Activated CD4-positive, alpha-beta memory T cell treated with anti-CD3 and anti-CD28 coated beads, Interleukin-2, amount 10 ng/mL, durations not matched to agents 7 days and 5 days (primary cell): Measurements from ENCODE around the gene PLPPR1. TPM values are rescaled to one million over a fixed set of nuclear protein-coding genes. Genes with fewer than 3 reads are reported as not detected.
"Not testable (repeated sequence)": the region's sequence is repeated elsewhere in the genome, so short reads cannot be mapped to it uniquely, and the experiment has no call there.

ENCODE experiments used
- CTCF ChIA-PET: fragments of 350-600 bp; sonication (Branson Sonifier 250); formaldehyde crosslinking; loops from one replicate; lab custom pipeline; 2021; ENCODE audit warnings: antibody characterized with exemption, inconsistent platforms; lab: Charles Lee
- POLR2A ChIA-PET: fragments of 350-600 bp; sonication (Branson Sonifier 250); formaldehyde crosslinking; loops from one replicate; lab custom pipeline; 2021; ENCODE audit warnings: antibody characterized with exemption; lab: Charles Lee
- DNase-seq: peaks from one replicate; pipeline ENCODE4 v3.0.0-alpha.2; 2020
- H3K27ac Mint-ChIP-seq: one replicate; pipeline ENCODE4 v1.8.0; 2021; ENCODE audit warnings: mild to moderate bottlenecking, mixed read lengths
- H3K27me3 Mint-ChIP-seq: one replicate; pipeline ENCODE4 v1.8.0; 2021; ENCODE audit warnings: mixed read lengths
- H3K36me3 Mint-ChIP-seq: one replicate; pipeline ENCODE4 v1.8.0; 2021; ENCODE audit warnings: low read depth, mixed read lengths
- H3K4me1 Mint-ChIP-seq: one replicate; pipeline ENCODE4 v1.8.0; 2021; ENCODE audit warnings: mixed read lengths
- H3K4me3 Mint-ChIP-seq: one replicate; pipeline ENCODE4 v1.8.0; 2021; ENCODE audit warnings: mild to moderate bottlenecking, mixed read lengths
- H3K9me3 Mint-ChIP-seq: one replicate; pipeline ENCODE4 v1.8.0; 2021; ENCODE audit warnings: mixed read lengths
- total RNA-seq, 2 experiments: library from RNA; stranded (reverse); gene quantifications; one replicate each; pipeline ENCODE4 v1.2.3, GENCODE V29; 2021

The PLPPR1 gene
- total RNA-seq, 2 experiments from 2014 or later: not detected

DNA sequence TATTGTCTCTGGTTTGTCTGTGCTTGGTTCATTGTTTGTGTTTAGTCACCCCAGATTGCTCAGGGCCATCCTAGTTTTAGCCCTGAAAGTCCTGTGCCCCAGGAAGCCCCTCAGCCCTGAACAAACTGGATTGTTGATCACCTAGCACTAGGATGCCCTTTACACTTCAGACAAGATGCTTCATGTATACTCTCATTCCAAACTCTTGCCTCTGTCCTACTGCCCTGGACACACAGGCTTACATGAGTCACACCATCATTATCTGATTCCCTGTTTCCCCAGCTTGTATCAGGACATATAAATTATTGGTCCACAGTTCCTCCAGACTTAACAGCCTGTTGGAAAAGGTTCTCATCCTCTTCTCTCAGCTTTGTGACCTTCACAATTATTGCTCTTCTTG lies 236.2 kb downstream of the PLPPR1 start:
- no peaks in the 10 kb centered on the region for H3K9me3 Mint-ChIP-seq
- H3K36me3 Mint-ChIP-seq: no peaks in the 10 kb centered on the region
- H3K27ac Mint-ChIP-seq: no peak overlapping the region
- no peak for DNase-seq
- no peaks in the 10 kb centered on the region for H3K4me1 Mint-ChIP-seq
- ChIA-PET POLR2A (no interaction called here), CTCF (no interaction called here)
- no peaks in the 10 kb centered on the region for H3K27me3 Mint-ChIP-seq
- H3K4me3 Mint-ChIP-seq: no peak overlapping the region

GRCh38 chr9:101265261-101265660 lies 236.7 kb downstream of the PLPPR1 start:
- Mint-ChIP-seq H3K27me3 (no peaks in the 10 kb centered on the region), H3K36me3 (no peaks in the 10 kb centered on the region), H3K9me3 (no peaks in the 10 kb centered on the region), H3K4me3 (no peak overlapping the region), H3K4me1 (no peaks in the 10 kb centered on the region), H3K27ac (no peak overlapping the region)
- no peak for DNase-seq
- POLR2A ChIA-PET: no interaction called here
- CTCF ChIA-PET: no interaction called here

- ChIA-PET POLR2A (no interaction called here), CTCF (no interaction called here)
- Mint-ChIP-seq H3K4me3 (no peak overlapping the region), H3K27me3 (no peaks in the 10 kb centered on the region), H3K36me3 (no peaks in the 10 kb centered on the region), H3K27ac (no peak overlapping the region), H3K4me1 (no peaks in the 10 kb centered on the region), H3K9me3 (no peaks in the 10 kb centered on the region)
- DNase-seq: no peak
Measured at GRCh38 chr9:101268426-101268825, 239.9 kb downstream of the PLPPR1 start.

DNA sequence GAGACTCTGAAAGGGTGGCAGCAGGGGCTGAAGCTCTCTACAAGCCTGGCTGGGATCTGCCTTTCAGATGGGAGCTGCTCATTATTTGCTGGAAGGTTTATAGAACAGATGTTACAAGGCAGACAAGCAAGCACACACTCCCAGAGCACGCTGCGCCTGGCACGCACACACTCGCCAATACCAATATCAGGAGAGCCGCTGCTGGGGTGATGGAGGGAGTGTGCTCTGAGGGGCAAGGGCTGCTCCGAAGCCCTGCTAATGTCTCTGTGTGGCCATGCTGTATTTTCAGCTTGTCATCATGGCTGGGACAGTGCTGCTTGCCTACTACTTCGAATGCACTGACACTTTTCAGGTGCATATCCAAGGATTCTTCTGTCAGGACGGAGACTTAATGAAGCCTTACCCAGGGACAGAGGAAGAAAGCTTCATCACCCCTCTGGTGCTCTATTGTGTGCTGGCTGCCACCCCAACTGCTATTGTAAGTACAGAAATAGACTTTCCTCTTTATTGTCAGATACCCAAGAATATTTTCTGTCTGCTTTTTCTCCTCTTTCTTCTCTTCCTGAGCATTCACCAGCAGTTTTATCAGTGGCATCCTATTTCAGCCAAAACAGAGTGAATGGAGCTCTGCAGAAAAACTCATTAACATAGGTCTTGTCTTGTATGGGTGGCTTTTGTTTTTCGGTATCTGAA lies 241.2 kb downstream of the PLPPR1 start:
- Mint-ChIP-seq H3K4me1 (no peaks in the 10 kb centered on the region), H3K4me3 (no peak overlapping the region), H3K9me3 (no peaks in the 10 kb centered on the region), H3K27ac (no peak overlapping the region), H3K36me3 (no peaks in the 10 kb centered on the region), H3K27me3 (no peaks in the 10 kb centered on the region)
- no peak for DNase-seq
- POLR2A ChIA-PET: no interaction called here
- CTCF ChIA-PET: no interaction called here

DNA sequence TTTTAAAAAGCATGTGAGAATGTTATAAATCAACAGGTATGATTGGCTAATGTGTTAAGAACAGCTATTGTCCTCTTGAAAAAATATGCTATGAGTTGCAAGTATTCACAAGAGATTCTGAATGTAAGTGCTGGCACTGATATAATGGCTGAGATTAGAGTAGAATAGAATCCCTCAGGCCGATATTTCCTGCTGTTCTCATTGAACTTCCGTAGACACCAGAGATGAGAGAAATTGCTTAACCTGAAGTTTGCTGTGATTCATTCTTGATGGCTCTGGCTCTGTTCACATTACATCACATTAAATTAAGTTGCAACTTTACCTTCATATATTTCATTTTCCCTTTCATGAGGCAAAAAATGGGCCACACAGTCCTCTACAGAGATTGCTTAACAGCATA lies 241.8 kb downstream of the PLPPR1 start:
- Mint-ChIP-seq H3K4me3 (no peak overlapping the region), H3K4me1 (no peaks in the 10 kb centered on the region), H3K27me3 (no peaks in the 10 kb centered on the region), H3K9me3 (no peaks in the 10 kb centered on the region), H3K36me3 (no peaks in the 10 kb centered on the region), H3K27ac (no peak overlapping the region)
- ChIA-PET POLR2A (no interaction called here), CTCF (no interaction called here)
- no peak for DNase-seq

DNA sequence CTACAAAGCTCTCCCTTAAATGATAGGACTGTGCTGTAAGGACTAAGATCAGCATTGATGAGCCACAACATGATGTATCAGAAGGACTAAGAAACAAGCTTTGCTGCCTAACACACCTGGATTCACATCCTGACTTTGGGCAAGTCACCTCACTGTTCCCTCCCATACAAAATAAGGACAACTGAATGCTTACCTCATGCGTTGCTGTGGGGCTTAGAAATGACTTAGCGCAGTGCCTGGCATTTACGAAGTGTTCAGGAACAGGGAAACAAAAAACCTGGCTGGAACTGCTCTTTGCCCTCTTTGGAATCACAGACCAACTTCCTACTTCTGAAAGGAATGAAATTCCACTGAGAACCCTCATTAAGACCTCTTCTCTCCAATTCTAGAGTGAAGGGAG lies 242.6 kb downstream of the PLPPR1 start:
- Mint-ChIP-seq H3K9me3 (no peaks in the 10 kb centered on the region), H3K27me3 (no peaks in the 10 kb centered on the region), H3K36me3 (no peaks in the 10 kb centered on the region), H3K4me3 (no peak overlapping the region), H3K27ac (no peak overlapping the region), H3K4me1 (no peaks in the 10 kb centered on the region)
- CTCF ChIA-PET: no interaction called here
- no peak for DNase-seq
- POLR2A ChIA-PET: no interaction called here

DNA sequence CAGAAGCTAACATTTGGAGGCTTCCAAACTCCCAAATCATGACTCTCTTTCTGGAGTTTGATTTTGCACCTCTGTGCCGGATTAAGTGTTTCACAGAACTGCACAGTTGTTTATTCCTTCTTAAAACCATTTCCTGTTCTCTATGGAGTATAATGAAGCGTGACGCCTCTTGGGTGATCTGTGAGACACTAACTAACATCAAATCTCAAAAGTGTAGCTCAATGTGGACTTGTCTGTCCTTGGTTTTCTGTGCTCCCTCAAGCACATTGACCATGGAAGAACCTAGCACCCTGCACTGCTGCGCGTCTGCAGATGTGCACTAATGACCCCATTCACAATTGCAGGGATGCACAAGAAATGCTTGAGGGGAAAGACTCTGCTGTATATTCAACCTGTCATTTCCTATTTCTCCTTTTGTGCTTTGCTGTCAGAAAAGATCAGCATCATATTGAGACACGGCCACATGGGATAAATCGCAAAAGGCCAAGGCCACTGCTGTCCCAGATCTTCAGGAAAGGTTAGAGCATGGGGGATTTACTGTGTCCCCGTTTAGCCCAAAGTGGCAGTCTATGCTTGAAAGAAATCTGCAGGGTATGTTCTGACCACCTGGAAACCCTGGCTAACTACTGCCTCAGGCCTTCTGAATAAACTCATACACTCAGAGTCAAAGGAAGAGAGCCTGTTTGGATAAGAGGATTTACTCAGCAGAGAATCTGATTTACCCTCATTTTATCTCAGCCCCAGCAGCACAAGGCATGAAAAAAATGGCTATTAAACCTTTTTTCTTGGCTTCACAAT lies 246.6 kb downstream of the PLPPR1 start:
- Mint-ChIP-seq H3K27ac (no peak overlapping the region), H3K27me3 (no peaks in the 10 kb centered on the region), H3K4me1 (no peaks in the 10 kb centered on the region), H3K4me3 (no peak overlapping the region), H3K36me3 (no peaks in the 10 kb centered on the region), H3K9me3 (no peaks in the 10 kb centered on the region)
- POLR2A ChIA-PET: no interaction called here
- CTCF ChIA-PET: no interaction called here
- DNase-seq: no peak

DNA sequence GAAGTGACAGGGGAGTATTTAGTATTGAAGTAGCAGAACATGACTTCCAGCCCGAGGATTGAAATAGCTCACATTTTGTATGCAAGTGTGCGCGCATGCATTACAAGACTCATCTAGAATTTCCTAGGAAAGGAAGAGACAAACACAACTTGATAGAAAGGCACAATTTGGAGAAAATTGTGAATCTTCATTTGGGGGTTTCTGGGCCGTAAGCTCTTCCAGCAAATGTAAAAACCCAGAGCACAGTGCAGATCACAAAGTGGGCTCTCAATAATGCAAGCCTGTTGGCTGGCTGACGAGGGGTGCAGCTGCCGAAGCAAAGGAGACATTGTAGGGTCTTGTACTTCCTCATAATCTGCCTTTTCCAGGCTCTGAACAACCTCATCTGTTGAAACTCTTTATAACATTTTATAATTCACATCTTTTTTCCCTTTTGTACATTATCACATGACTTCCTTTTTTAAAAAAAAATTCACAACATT lies 247.3 kb downstream of the PLPPR1 start:
- POLR2A ChIA-PET: no interaction called here
- CTCF ChIA-PET: no interaction called here
- H3K27me3 Mint-ChIP-seq: no peaks in the 10 kb centered on the region
- H3K36me3 Mint-ChIP-seq: no peaks in the 10 kb centered on the region
- no peaks in the 10 kb centered on the region for H3K4me1 Mint-ChIP-seq
- H3K9me3 Mint-ChIP-seq: no peaks in the 10 kb centered on the region
- no peak for DNase-seq
- H3K4me3 Mint-ChIP-seq: no peak overlapping the region
- H3K27ac Mint-ChIP-seq: no peak overlapping the region

- H3K9me3 Mint-ChIP-seq, H3K4me3 Mint-ChIP-seq, CTCF ChIA-PET, H3K4me1 Mint-ChIP-seq, H3K27ac Mint-ChIP-seq, H3K27me3 Mint-ChIP-seq, H3K36me3 Mint-ChIP-seq, DNase-seq, POLR2A ChIA-PET: not testable (repeated sequence)
Measured at GRCh38 chr9:101291043-101291442, 262.5 kb downstream of the PLPPR1 start.

DNA sequence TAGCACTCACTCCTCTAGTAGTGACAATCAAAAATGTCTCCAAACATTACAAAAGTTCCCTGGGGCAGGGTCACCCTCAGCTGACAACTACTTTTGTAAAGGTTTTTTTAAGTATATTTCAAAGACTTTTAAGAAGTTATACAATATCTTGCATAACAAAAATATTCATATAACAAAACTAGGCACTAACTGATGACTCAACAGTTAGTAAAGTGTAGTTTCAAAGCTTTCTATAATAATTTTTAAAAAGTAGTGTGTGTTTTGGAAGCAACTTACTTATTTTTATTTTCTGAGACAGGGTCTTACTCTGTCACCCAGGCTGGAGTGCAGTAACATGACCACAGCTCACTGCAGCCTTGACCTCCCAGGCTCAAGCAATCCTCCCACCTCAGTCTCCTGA lies 271.4 kb downstream of the PLPPR1 start:
- Mint-ChIP-seq H3K4me1 (no peaks in the 10 kb centered on the region), H3K27ac (no peak overlapping the region), H3K4me3 (no peak overlapping the region), H3K36me3 (no peaks in the 10 kb centered on the region), H3K9me3 (no peaks in the 10 kb centered on the region), H3K27me3 (no peaks in the 10 kb centered on the region)
- no peak for DNase-seq
- ChIA-PET CTCF (no interaction called here), POLR2A (interaction anchor here (0.6 kb wide), 1 partner anchor 27 kb away, joined by 3 read pairs; no protein-coding TSS in a partner anchor)

DNA sequence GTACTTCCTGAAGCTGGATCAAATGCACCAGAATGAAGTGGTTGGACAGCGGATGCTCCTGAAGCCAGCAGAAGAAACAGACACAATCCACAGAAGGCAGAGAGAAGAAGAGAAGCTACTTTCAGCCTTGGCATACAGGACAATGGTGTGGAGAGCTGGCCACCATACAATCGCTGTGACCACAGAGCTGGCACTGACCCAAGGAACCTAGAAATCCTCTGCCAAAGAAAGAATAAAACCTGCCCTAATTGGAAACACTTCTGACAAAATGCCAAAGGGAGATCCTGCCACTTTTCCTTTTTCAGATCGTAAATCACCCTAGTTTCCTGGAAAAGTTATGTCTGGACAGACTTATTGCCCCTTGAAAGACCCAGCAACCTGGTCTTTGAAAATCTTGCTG lies 278.5 kb downstream of the PLPPR1 start:
- Mint-ChIP-seq H3K4me3 (no peak overlapping the region), H3K27me3 (peaks cover 1% of the 10 kb centered on the region), H3K9me3 (no peaks in the 10 kb centered on the region), H3K36me3 (no peaks in the 10 kb centered on the region), H3K27ac (no peak overlapping the region), H3K4me1 (no peaks in the 10 kb centered on the region)
- DNase-seq: no peak
- POLR2A ChIA-PET: no interaction called here
- CTCF ChIA-PET: no interaction called here

GRCh38 chr9:101307524-101308213 lies 279.1 kb downstream of the PLPPR1 start:
- ChIA-PET CTCF (no interaction called here), POLR2A (no interaction called here)

DNA sequence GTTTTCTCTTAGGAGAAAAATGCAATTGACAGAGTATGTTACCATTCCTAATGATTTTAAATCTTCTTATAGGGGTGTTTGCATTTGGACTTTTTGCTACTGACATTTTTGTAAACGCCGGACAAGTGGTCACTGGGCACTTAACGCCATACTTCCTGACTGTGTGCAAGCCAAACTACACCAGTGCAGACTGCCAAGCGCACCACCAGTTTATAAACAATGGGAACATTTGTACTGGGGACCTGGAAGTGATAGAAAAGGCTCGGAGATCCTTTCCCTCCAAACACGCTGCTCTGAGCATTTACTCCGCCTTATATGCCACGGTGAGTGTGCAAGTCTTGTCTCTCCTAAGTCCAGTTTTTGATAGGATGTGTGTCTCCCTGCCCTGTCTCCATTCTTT lies 280.6 kb downstream of the PLPPR1 start:
- H3K27me3 Mint-ChIP-seq: peaks cover 1% of the 10 kb centered on the region
- no peaks in the 10 kb centered on the region for H3K36me3 Mint-ChIP-seq
- H3K4me3 Mint-ChIP-seq: no peak overlapping the region
- H3K27ac Mint-ChIP-seq: no peak overlapping the region
- CTCF ChIA-PET: no interaction called here
- H3K4me1 Mint-ChIP-seq: no peaks in the 10 kb centered on the region
- H3K9me3 Mint-ChIP-seq: no peaks in the 10 kb centered on the region
- DNase-seq: no peak
- POLR2A ChIA-PET: no interaction called here

More at GRCh38 chr9:101307524-101308213, 279.1 kb downstream of the PLPPR1 start:
- H3K4me3 Mint-ChIP-seq: no peak overlapping the region
- no peaks in the 10 kb centered on the region for H3K9me3 Mint-ChIP-seq
- H3K4me1 Mint-ChIP-seq: no peaks in the 10 kb centered on the region
- peaks cover 1% of the 10 kb centered on the region for H3K27me3 Mint-ChIP-seq
- no peak overlapping the region for H3K27ac Mint-ChIP-seq
- no peaks in the 10 kb centered on the region for H3K36me3 Mint-ChIP-seq
- no peak for DNase-seq
